GM18502 (cell line): ENCODE data around the gene ARID3B.
A peak's percentile ranks its signal among the peaks of the same experiment; 100 is the strongest.
"Not testable (repeated sequence)": the region's sequence is repeated elsewhere in the genome, so short reads cannot be mapped to it uniquely, and the experiment has no call there.

Source experiments
- ATAC-seq: cut with Tn5 transposase; IDR thresholded peaks from one replicate; pipeline ENCODE4 v1.9.1; 2021; ENCODE audit warnings: mild to moderate bottlenecking; ENCODE audit not compliant: unreplicated experiment, poor library complexity

The ARID3B gene

GRCh38 chr15:74564182-74564581 lies 23.2 kb downstream of the ARID3B start:
- no peak for ATAC-seq

- ATAC-seq: no peak
Observed at GRCh38 chr15:74565381-74566085, 24.5 kb downstream of the ARID3B start.

- no peak for ATAC-seq
Observed at GRCh38 chr15:74568594-74568993, 27.6 kb downstream of the ARID3B start.

GRCh38 chr15:74569731-74570070 lies 28.7 kb downstream of the ARID3B start:
- ATAC-seq: no peak

GRCh38 chr15:74571191-74571590 lies 30.2 kb downstream of the ARID3B start:
- no peak for ATAC-seq

GRCh38 chr15:74573987-74574386 lies 33.0 kb downstream of the ARID3B start:
- ATAC-seq: no peak

GRCh38 chr15:74578496-74578994 lies 37.5 kb downstream of the ARID3B start:
- ATAC-seq: no peak

- ATAC-seq: no peak
Observed at GRCh38 chr15:74579001-74579400, 38.0 kb downstream of the ARID3B start.

- no peak for ATAC-seq
Observed at GRCh38 chr15:74580538-74581350, 39.7 kb downstream of the ARID3B start.

GRCh38 chr15:74584204-74584603 lies 43.2 kb downstream of the ARID3B start:
- no peak for ATAC-seq

- ATAC-seq: no peak
Observed at GRCh38 chr15:74584779-74585178, 43.8 kb downstream of the ARID3B start.

- no peak for ATAC-seq
Observed at GRCh38 chr15:74585191-74585590, 44.2 kb downstream of the ARID3B start.

GRCh38 chr15:74585857-74586256 lies 44.8 kb downstream of the ARID3B start:
- no peak for ATAC-seq

- ATAC-seq: no peak
Observed at GRCh38 chr15:74589826-74590225, 48.8 kb downstream of the ARID3B start.

- ATAC-seq: no peak
Observed at GRCh38 chr15:74592222-74592621, 51.2 kb downstream of the ARID3B start.

GRCh38 chr15:74593122-74593521 lies 52.1 kb downstream of the ARID3B start:
- ATAC-seq: no peak

GRCh38 chr15:74594455-74594854 lies 53.4 kb downstream of the ARID3B start:
- no peak for ATAC-seq

- no peak for ATAC-seq
Observed at GRCh38 chr15:74595271-74595670, 54.3 kb downstream of the ARID3B start.

- ATAC-seq: not testable (repeated sequence)
Observed at GRCh38 chr15:74596736-74597135, 55.7 kb downstream of the ARID3B start.

GRCh38 chr15:74597146-74597705 lies 56.2 kb downstream of the ARID3B start:
- ATAC-seq: not testable (repeated sequence)

GRCh38 chr15:74598126-74598842 lies 57.3 kb downstream of the ARID3B start:
- ATAC-seq: peak; percentile 86
